CD4-positive, alpha-beta T cell treated with Interleukin-4 for 4 hours (primary cell): ENCODE measurements around the gene SHMT2.
A peak's percentile ranks its signal among the peaks of the same experiment; 100 is the strongest.

Experiments
- DNase-seq: peaks from one replicate; pipeline ENCODE4 v3.0.0-alpha.2; 2020

The SHMT2 gene

GRCh38 chr12:57199191-57199590 lies 30.3 kb upstream of the SHMT2 start:
- DNase-seq, result no peak

GRCh38 chr12:57200497-57200896 lies 29.0 kb upstream of the SHMT2 start:
- DNase-seq, result no peak

- DNase-seq, result no peak
Measured at GRCh38 chr12:57201219-57201618, 28.3 kb upstream of the SHMT2 start.

GRCh38 chr12:57201631-57202030 lies 27.9 kb upstream of the SHMT2 start:
- no peak for DNase-seq

GRCh38 chr12:57202321-57202720 lies 27.2 kb upstream of the SHMT2 start:
- DNase-seq, result no peak

GRCh38 chr12:57203201-57203600 lies 26.3 kb upstream of the SHMT2 start:
- no peak for DNase-seq

- no peak for DNase-seq
Measured at GRCh38 chr12:57203791-57204190, 25.7 kb upstream of the SHMT2 start.

- DNase-seq, result no peak
Measured at GRCh38 chr12:57204454-57204853, 25.1 kb upstream of the SHMT2 start.

GRCh38 chr12:57205186-57205585 lies 24.3 kb upstream of the SHMT2 start:
- no peak for DNase-seq

GRCh38 chr12:57205931-57206330 lies 23.6 kb upstream of the SHMT2 start:
- DNase-seq, result no peak

- DNase-seq, result no peak
Measured at GRCh38 chr12:57207731-57208630, 21.5 kb upstream of the SHMT2 start.

- no peak for DNase-seq
Measured at GRCh38 chr12:57208631-57209282, 20.8 kb upstream of the SHMT2 start.

- DNase-seq, result no peak
Measured at GRCh38 chr12:57209916-57210315, 19.6 kb upstream of the SHMT2 start.

- DNase-seq, result no peak
Measured at GRCh38 chr12:57210461-57210860, 19.1 kb upstream of the SHMT2 start.

GRCh38 chr12:57210926-57211692 lies 18.4 kb upstream of the SHMT2 start:
- no peak for DNase-seq

GRCh38 chr12:57211791-57212700 lies 17.5 kb upstream of the SHMT2 start:
- no peak for DNase-seq

- no peak for DNase-seq
Measured at GRCh38 chr12:57212701-57213057, 16.8 kb upstream of the SHMT2 start.

- peak; percentile 77 for DNase-seq
Measured at GRCh38 chr12:57213058-57213715, 16.3 kb upstream of the SHMT2 start.

GRCh38 chr12:57213763-57214397 lies 15.6 kb upstream of the SHMT2 start:
- no peak for DNase-seq

GRCh38 chr12:57214398-57214781 lies 15.1 kb upstream of the SHMT2 start:
- DNase-seq, result peak; percentile 66

- no peak for DNase-seq
Measured at GRCh38 chr12:57215065-57215464, 14.4 kb upstream of the SHMT2 start.

- DNase-seq, result peak; percentile 34
Measured at GRCh38 chr12:57215668-57216013, 13.9 kb upstream of the SHMT2 start.
